OCI-LY1 (cell line): ENCODE measurements around the gene MTHFSD.

Experiments
- CTCF ChIP-seq: fragments of 200-600 bp; sonication (generic), shearing (Covaris generic); IDR thresholded peaks from 2 replicates; pipeline ENCODE4 v1.5.1; 2017; ENCODE audit warnings: mild to moderate bottlenecking, antibody characterized with exemption, low read length, moderate library complexity, mixed read lengths
- EZH2 ChIP-seq: fragments of 200-600 bp; sonication (generic), shearing (Covaris generic); IDR thresholded peaks from 2 replicates; pipeline ENCODE4 v1.8.0; 2017; ENCODE audit warnings: borderline replicate concordance, mixed run types, mild to moderate bottlenecking, antibody characterized with exemption, low read length, moderate library complexity, mixed read lengths

GRCh38 chr16:86572041-86572521, 17.0 kb upstream of the MTHFSD start:
- no peak for TF ChIP-seq CTCF
- TF ChIP-seq EZH2: no peak
